A673 (cell line): ENCODE results near the gene HCAR2.
"Not testable (repeated sequence)": the region's sequence is repeated elsewhere in the genome, so short reads cannot be mapped to it uniquely, and the experiment has no call there.

Experiments
- EZH2 ChIP-seq: fragments of 200-600 bp; sonication (generic); IDR thresholded peaks from 2 replicates; pipeline ENCODE4 v1.6.1; 2017; ENCODE audit warnings: borderline replicate concordance, low read depth, mild to moderate bottlenecking, mixed read lengths, antibody characterized with exemption, low read length; ENCODE audit not compliant: poor library complexity, severe bottlenecking
- TF ChIP-seq, protein P1 (sequence below): fragments of 300-800, 200-600 bp; sonication (generic); conservative IDR thresholded peaks from 2 replicates; pipeline ENCODE4 v1.5.1; 2017; ENCODE audit warnings: low read depth, mild to moderate bottlenecking, antibody characterized with exemption, low read length, moderate library complexity, mixed read lengths

DNA sequence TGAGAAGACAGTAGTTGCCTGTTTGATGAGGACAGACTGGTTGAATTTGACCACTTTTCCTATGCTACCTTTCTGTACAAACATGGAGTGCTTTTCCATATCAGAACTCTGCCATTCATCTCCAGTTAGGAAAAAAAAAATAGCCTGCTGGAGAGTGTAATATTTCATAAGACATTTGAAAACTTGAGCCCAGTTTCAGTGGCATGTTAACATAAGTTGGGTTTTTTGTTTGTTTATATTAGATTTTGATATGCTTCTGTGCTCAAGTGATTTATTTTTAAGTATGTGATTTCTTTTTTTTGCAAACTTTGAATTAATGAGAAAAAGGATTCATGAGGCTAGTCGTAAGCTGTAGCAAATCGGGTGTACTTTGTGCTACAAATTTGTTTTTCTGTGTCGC lies 684 bp upstream of the HCAR2 start:
- TF ChIP-seq, protein P1, sequence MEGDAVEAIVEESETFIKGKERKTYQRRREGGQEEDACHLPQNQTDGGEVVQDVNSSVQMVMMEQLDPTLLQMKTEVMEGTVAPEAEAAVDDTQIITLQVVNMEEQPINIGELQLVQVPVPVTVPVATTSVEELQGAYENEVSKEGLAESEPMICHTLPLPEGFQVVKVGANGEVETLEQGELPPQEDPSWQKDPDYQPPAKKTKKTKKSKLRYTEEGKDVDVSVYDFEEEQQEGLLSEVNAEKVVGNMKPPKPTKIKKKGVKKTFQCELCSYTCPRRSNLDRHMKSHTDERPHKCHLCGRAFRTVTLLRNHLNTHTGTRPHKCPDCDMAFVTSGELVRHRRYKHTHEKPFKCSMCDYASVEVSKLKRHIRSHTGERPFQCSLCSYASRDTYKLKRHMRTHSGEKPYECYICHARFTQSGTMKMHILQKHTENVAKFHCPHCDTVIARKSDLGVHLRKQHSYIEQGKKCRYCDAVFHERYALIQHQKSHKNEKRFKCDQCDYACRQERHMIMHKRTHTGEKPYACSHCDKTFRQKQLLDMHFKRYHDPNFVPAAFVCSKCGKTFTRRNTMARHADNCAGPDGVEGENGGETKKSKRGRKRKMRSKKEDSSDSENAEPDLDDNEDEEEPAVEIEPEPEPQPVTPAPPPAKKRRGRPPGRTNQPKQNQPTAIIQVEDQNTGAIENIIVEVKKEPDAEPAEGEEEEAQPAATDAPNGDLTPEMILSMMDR: not testable (repeated sequence)
- TF ChIP-seq EZH2: not testable (repeated sequence)
